Measurements from ENCODE around the gene PAFAH1B2.

The PAFAH1B2 gene

DNA sequence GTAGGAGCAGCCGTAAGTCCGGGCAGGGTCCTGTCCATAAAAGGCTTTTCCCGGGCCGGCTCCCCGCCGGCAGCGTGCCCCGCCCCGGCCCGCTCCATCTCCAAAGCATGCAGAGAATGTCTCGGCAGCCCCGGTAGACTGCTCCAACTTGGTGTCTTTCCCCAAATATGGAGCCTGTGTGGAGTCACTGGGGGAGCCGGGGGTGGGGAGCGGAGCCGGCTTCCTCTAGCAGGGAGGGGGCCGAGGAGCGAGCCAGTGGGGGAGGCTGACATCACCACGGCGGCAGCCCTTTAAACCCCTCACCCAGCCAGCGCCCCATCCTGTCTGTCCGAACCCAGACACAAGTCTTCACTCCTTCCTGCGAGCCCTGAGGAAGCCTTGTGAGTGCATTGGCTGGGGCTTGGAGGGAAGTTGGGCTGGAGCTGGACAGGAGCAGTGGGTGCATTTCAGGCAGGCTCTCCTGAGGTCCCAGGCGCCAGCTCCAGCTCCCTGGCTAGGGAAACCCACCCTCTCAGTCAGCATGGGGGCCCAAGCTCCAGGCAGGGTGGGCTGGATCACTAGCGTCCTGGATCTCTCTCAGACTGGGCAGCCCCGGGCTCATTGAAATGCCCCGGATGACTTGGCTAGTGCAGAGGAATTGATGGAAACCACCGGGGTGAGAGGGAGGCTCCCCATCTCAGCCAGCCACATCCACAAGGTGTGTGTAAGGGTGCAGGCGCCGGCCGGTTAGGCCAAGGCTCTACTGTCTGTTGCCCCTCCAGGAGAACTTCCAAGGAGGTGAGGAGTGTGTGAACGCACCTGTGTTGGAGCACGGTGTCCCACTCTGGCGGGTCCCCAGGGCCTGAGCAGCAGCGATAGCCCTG is 55.2 kb downstream of the PAFAH1B2 start, which contains the start of gene TAGLN:
Gene TAGLN, plus strand, starts transcription at position 318 of the 863 bp plus-strand sequence. CDS start 3,644 bp downstream, outside the sequence.
- H3K4me3 ChIP-seq (ENCODE audit: low read length), result no peak within 1 kb of the TSS
- peak; percentile 87 for DNase-seq (ENCODE audit: low read depth)
- TF ChIP-seq, protein P1, sequence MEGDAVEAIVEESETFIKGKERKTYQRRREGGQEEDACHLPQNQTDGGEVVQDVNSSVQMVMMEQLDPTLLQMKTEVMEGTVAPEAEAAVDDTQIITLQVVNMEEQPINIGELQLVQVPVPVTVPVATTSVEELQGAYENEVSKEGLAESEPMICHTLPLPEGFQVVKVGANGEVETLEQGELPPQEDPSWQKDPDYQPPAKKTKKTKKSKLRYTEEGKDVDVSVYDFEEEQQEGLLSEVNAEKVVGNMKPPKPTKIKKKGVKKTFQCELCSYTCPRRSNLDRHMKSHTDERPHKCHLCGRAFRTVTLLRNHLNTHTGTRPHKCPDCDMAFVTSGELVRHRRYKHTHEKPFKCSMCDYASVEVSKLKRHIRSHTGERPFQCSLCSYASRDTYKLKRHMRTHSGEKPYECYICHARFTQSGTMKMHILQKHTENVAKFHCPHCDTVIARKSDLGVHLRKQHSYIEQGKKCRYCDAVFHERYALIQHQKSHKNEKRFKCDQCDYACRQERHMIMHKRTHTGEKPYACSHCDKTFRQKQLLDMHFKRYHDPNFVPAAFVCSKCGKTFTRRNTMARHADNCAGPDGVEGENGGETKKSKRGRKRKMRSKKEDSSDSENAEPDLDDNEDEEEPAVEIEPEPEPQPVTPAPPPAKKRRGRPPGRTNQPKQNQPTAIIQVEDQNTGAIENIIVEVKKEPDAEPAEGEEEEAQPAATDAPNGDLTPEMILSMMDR (IDR thresholded peaks at IDR 0.05; ENCODE audit: insufficient read depth, low read depth, low read length, missing control alignments), result no peak

DNA sequence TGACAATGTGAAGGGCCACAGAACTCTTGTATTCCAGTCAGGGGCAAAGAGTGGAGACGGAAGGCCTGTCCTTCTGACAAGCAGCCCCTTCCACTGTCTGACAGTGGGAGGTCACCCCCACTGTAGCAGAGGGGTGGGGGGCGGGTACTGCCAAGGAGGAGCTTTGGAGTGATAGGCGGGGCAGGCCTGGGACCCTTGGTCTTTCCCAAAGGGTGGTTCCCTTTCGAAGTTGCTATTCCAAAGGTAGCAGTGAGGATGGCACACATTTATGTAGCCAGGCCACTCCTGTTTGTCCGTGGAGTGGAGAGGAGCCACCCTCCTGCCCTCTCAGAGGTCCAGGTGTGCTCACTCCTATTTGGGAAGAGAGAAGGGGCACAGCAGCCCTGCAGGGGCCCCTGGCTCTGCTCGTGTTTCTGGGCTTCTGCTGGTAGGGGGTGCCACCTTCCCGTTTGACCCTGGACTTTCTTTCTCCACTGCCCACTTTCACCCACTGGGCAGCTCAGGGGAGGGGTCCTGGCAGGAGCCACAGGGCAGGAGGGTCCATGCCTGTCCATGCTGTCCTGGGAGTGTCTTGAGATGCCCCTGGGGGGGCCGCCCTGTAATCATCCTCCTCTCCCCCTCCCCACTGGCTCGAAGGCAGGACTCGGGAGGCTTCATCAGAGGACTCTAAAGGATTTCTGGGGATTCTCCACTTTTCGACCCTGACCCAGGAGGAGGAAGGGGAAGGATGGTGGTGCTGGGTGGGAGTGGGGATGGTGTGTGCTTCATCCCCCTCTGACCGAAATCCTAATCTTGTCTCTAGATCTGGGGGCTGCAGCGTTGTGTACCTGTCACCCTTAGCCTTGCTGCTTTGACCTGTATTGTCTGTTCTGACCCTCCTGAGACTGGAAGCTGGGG is 56.1 kb downstream of the PAFAH1B2 start:
- DNase-seq (ENCODE audit: low read depth), result no peak
- TF ChIP-seq, protein P1 (IDR thresholded peaks at IDR 0.05; ENCODE audit: insufficient read depth, low read depth, low read length, missing control alignments), result no peak
- H3K4me3 ChIP-seq (ENCODE audit: low read length), result no peak overlapping the region

DNA sequence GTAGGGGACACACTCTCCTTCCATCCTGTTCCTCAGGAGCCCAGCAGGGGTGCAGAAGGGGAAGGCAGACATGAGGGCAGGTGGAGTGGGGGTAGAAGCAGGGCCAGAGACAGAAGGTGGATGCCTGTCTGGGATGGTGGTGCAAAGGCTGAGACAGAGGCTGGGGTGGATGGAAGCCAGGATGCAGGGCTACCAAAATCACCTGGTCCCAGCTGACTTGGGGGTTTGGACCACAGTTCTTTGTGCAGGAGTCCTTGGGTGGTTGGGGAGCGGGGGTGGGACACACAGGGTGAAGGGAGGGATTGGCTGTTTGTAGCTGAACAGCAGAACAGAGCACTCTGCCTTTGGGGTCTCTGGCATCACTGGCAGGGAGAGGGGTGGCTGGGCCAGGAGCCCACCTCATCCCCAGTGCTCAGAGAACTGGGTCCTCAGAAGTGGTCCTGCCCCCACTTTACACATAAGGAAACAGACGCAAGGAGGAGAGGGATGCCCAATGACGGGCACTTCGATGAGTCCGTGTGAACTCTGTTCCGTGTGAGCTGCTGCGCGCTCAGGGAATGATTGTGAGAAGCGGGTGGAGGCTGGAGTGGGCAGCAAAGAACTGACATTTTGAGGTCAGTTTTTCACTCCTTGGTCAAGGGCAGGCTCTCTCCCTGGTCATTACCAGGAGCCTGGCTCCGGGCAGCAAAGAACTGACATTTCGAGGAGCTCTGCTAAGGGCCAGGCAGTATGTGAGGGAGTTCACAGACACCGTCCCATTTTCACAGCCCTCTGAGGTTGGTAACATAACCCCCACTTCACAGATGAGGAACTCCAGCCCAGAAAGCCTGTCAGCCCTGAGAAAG is 56.9 kb downstream of the PAFAH1B2 start:
- TF ChIP-seq, protein P1 (IDR thresholded peaks at IDR 0.05; ENCODE audit: insufficient read depth, low read depth, low read length, missing control alignments), result no peak
- no peak overlapping the region for H3K4me3 ChIP-seq (ENCODE audit: low read length)

DNA sequence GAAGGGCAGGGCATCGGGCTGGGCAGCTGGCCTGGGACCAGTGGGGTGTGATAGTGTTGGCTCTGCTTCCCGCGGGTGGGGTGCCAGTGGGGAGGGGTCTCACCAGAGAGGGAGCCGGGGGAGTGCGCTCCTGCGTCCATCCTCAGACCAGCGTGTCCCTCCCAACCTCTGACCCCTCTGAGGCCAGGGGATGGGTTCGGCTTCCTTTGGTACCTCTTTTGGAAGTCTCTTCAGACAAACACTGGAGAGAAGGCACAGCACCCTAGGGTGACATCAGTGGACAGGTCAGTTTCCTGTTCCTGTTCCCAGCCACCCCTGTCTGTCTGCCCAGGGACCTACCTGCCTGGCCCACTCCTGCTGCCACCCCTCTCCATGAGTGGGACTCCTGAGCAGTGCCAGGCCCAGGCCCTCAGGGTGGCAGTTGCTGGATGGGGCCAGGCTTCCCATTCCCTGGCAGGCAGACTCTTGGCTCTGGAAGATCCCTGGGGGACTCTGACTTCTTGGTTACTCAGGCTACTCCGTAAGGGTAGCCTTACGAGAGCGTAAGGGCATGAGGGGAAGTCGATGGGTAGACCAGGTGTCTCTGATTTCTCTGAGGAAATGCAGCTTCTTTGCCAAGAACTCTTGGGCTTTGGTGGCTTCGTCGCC is 57.7 kb downstream of the PAFAH1B2 start:
- no peak for DNase-seq (ENCODE audit: low read depth)
- no peak overlapping the region for H3K4me3 ChIP-seq (ENCODE audit: low read length)
- TF ChIP-seq, protein P1 (IDR thresholded peaks at IDR 0.05; ENCODE audit: insufficient read depth, low read depth, low read length, missing control alignments), result no peak

More for the DNA sequence above, 56.9 kb downstream of the PAFAH1B2 start:
- DNase-seq (ENCODE audit: low read depth), result no peak

DNA sequence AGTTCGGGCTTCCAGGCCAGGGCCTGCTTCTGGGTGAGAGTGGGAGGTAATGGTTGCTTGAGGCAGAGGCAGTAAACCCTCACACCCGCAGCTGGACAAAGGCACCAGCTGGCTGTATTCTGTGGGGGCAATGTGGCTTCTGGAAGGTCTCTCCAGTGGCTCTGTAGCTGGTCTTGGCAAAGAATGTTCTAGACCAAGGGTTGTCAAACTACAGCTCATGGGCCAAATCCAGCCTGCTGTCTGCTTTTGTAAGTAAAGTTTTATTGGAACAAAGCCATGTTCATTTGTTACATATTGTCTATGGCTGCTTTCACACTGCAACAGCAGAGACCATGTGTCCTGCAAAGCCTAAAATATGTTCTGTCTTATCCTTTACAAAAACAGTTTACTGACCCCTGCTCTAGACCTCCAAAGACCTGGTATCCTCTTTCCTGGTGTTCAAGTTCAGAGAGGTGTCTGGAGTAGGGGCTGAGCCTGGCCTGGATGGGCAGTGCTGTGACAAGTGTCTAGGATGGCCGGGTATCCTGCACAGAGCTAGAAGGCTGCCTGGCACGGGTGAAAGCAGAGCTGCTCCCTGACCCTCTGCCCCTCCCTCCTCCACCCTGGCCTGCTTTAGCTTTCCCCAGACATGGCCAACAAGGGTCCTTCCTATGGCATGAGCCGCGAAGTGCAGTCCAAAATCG is 58.4 kb downstream of the PAFAH1B2 start:
- TF ChIP-seq, protein P1 (IDR thresholded peaks at IDR 0.05; ENCODE audit: insufficient read depth, low read depth, low read length, missing control alignments), result no peak
- no peak overlapping the region for H3K4me3 ChIP-seq (ENCODE audit: low read length)
- DNase-seq (ENCODE audit: low read depth), result no peak

All from epithelial cell of esophagus (primary cell).